ENCODE measurements around the gene KIF21B. TPM values are rescaled to one million over a fixed set of nuclear protein-coding genes. Genes with fewer than 3 reads are reported as not detected.

The KIF21B gene
- polyA plus RNA-seq, 1 experiment = 0.24 TPM

- H3K4me3 ChIP-seq (ENCODE audit: low read depth, low read length) = no peak overlapping the region
- no peaks in the 10 kb centered on the region for H3K27me3 ChIP-seq (ENCODE audit: control insufficient read depth, insufficient read depth, low read length)
- TF ChIP-seq, protein P1, sequence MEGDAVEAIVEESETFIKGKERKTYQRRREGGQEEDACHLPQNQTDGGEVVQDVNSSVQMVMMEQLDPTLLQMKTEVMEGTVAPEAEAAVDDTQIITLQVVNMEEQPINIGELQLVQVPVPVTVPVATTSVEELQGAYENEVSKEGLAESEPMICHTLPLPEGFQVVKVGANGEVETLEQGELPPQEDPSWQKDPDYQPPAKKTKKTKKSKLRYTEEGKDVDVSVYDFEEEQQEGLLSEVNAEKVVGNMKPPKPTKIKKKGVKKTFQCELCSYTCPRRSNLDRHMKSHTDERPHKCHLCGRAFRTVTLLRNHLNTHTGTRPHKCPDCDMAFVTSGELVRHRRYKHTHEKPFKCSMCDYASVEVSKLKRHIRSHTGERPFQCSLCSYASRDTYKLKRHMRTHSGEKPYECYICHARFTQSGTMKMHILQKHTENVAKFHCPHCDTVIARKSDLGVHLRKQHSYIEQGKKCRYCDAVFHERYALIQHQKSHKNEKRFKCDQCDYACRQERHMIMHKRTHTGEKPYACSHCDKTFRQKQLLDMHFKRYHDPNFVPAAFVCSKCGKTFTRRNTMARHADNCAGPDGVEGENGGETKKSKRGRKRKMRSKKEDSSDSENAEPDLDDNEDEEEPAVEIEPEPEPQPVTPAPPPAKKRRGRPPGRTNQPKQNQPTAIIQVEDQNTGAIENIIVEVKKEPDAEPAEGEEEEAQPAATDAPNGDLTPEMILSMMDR (IDR thresholded peaks at IDR 0.05; ENCODE audit: low read depth, low read length) = no peak
- peaks cover 7% of the 10 kb centered on the region for H3K9me3 ChIP-seq (ENCODE audit: control insufficient read depth, insufficient read depth, low read length)
- ChIA-PET POLR2A (interaction anchor here (1.1 kb wide), 1 partner anchor 35 kb away, joined by 3 read pairs; no protein-coding TSS in a partner anchor), CTCF (interaction anchor here (5.7 to 8.4 kb wide), 2 partner anchors 9 to 61 kb away, joined by 29 to 54 read pairs; no protein-coding TSS in a partner anchor)
- no peak for DNase-seq (ENCODE audit: low read depth, low spot score)
- no peak overlapping the region for H3K27ac ChIP-seq (ENCODE audit: low read depth, low read length)
Observed at GRCh38 chr1:200981278-200981677, 42.2 kb downstream of the KIF21B start.

DNA sequence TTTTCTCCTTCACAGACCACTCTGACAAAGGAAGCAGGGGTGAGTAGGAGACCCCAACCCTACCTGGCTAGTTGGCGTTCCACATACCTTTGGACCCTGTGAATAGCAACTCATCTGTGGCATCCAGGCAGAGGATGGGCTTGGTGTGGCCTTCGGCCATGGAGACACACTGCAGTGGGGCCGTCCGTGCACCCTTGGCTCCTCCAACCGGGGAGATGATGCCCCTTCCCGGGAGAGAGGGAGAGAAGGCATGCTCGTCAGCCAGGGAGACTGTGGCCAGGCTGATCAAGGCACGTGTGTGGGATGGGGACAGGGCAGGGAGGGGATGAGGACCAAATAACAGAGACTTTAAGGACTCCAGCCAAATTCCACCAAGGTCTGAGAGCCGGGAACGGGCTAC, 42.6 kb downstream of the KIF21B start:
- Histone ChIP-seq H3K4me3 (ENCODE audit: low read depth, low read length) (no peak overlapping the region), H3K9me3 (ENCODE audit: control insufficient read depth, insufficient read depth, low read length) (peaks cover 7% of the 10 kb centered on the region), H3K27me3 (ENCODE audit: control insufficient read depth, insufficient read depth, low read length) (no peaks in the 10 kb centered on the region), H3K27ac (ENCODE audit: low read depth, low read length) (no peak overlapping the region)
- TF ChIP-seq, protein P1 (IDR thresholded peaks at IDR 0.05; ENCODE audit: low read depth, low read length) = no peak
- CTCF ChIA-PET = interaction anchor here (5.7 to 8.4 kb wide), 2 partner anchors 9 to 62 kb away, joined by 29 to 54 read pairs; no protein-coding TSS in a partner anchor
- POLR2A ChIA-PET = no interaction called here
- no peak for DNase-seq (ENCODE audit: low read depth, low spot score)

DNA sequence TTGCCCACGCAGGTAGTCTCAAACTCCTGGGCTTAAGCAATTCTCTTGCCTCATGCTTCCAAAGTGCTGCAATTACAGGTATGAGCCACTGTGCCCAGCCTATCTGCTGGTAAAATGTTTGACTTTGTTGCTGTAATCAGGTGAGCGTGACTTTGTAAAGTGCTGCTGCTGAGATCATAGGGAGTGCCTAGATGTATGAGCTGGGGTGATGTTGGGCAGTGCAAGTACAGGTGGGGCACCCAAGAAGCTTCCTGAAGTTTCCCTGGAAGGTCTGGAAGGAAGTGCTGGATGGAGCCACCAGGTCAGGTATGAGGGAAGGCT, 43.1 kb downstream of the KIF21B start:
- Histone ChIP-seq H3K4me3 (ENCODE audit: low read depth, low read length) (no peak overlapping the region), H3K27ac (ENCODE audit: low read depth, low read length) (no peak overlapping the region), H3K9me3 (ENCODE audit: control insufficient read depth, insufficient read depth, low read length) (peaks cover 7% of the 10 kb centered on the region), H3K27me3 (ENCODE audit: control insufficient read depth, insufficient read depth, low read length) (no peaks in the 10 kb centered on the region)
- TF ChIP-seq, protein P1 (IDR thresholded peaks at IDR 0.05; ENCODE audit: low read depth, low read length) = no peak
- POLR2A ChIA-PET = no interaction called here
- CTCF ChIA-PET = interaction anchor here (0.8 to 8.4 kb wide), 7 partner anchors 8 to 138 kb away, joined by 3 to 54 read pairs (median 4); no protein-coding TSS in a partner anchor
- DNase-seq (ENCODE audit: low read depth, low spot score) = no peak

DNA sequence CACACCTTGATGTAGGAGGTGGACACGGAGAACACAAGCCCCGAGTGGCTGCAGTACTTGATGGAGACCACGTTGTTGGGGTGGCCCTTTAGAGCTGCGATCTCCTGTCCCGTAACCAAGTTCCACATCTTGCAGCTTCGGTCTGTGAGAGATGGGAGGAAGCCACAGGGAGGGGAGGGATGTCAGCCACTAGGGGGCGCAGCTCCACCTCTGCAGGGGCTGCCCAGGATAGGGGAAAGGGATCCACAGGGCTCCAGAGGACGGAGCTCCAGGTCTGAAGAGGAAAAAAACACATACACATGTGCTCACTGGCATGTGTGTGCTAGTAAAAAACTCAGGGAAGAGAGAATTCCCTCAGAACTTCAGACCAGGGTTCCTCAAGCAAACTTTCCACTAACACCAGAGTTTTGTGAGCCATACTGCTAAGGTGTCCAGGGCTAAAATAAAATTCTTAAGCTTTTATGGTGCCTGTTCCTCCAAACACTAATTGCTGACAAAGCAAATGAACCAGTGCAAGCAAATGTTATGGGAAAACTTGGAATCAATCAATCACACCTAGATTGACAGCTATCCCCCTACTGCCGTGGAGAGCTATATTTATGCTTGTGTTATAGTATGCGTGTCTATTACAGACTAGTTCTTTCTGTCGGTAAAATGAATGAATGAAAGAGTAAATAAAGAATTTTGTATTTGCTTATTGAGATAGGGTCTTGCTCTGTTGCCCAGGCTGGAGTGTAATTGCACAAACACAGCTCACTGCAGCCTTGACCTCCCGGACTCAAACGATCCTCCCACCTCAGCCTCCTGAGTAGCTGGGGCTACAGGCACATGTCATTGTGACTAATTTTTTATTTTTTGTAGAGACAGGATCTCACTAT, 43.7 kb downstream of the KIF21B start:
- CTCF ChIA-PET = interaction anchor here (0.7 to 8.4 kb wide), 10 partner anchors 7 to 139 kb away, joined by 3 to 54 read pairs (median 4); no protein-coding TSS in a partner anchor
- no peak overlapping the region for H3K4me3 ChIP-seq (ENCODE audit: low read depth, low read length)
- TF ChIP-seq, protein P1 (IDR thresholded peaks at IDR 0.05; ENCODE audit: low read depth, low read length) = peak; percentile 46; the same call in 1 of the 2 replicates

More for the DNA sequence above, 43.7 kb downstream of the KIF21B start:
- H3K9me3 ChIP-seq (ENCODE audit: control insufficient read depth, insufficient read depth, low read length) = peaks cover 7% of the 10 kb centered on the region
- no peak overlapping the region for H3K27ac ChIP-seq (ENCODE audit: low read depth, low read length)
- no peaks in the 10 kb centered on the region for H3K27me3 ChIP-seq (ENCODE audit: control insufficient read depth, insufficient read depth, low read length)
- DNase-seq (ENCODE audit: low read depth, low spot score) = no peak
- POLR2A ChIA-PET = no interaction called here
